ENCODE results near the gene IQSEC1.

Gene IQSEC1

GRCh38 chr3:12961007-12961696 lies 112.1 kb downstream of the IQSEC1 start:
- H3K4me2 ChIP-seq (ENCODE audit: low read length): no peak overlapping the region
- H3K9me3 ChIP-seq (replicated peaks; ENCODE audit: low read length): no peaks in the 10 kb centered on the region
- no peaks in the 10 kb centered on the region for H3K36me3 ChIP-seq (ENCODE audit: insufficient read depth, low read length)
- H3K4me1 ChIP-seq (ENCODE audit: control insufficient read depth, insufficient read depth, low read length): peaks cover 6% of the 10 kb centered on the region
- H3K4me3 ChIP-seq (ENCODE audit: low read length): no peak overlapping the region
- H3K9ac ChIP-seq (ENCODE audit: low read depth, low read length): no peak overlapping the region
- H3K27me3 ChIP-seq (ENCODE audit: control insufficient read depth, insufficient read depth, low read length): no peaks in the 10 kb centered on the region

- H3K4me3 ChIP-seq (ENCODE audit: low read length): no peak overlapping the region
- no peak overlapping the region for H3K4me2 ChIP-seq (ENCODE audit: low read length)
- no peaks in the 10 kb centered on the region for H3K9me3 ChIP-seq (replicated peaks; ENCODE audit: low read length)
- H3K9ac ChIP-seq (ENCODE audit: low read depth, low read length): no peak overlapping the region
- H3K4me1 ChIP-seq (ENCODE audit: control insufficient read depth, insufficient read depth, low read length): peaks cover 7% of the 10 kb centered on the region
- H3K36me3 ChIP-seq (ENCODE audit: insufficient read depth, low read length): no peaks in the 10 kb centered on the region
- H3K27me3 ChIP-seq (ENCODE audit: control insufficient read depth, insufficient read depth, low read length): no peaks in the 10 kb centered on the region
These were observed 112.7 kb downstream of the IQSEC1 start for GRCh38 chr3:12960497-12960896.

GRCh38 chr3:12959838-12960378 lies 113.3 kb downstream of the IQSEC1 start:
- peaks cover 13% of the 10 kb centered on the region for H3K4me1 ChIP-seq (ENCODE audit: control insufficient read depth, insufficient read depth, low read length)
- H3K9me3 ChIP-seq (replicated peaks; ENCODE audit: low read length): no peaks in the 10 kb centered on the region
- no peaks in the 10 kb centered on the region for H3K36me3 ChIP-seq (ENCODE audit: insufficient read depth, low read length)
- no peak overlapping the region for H3K4me3 ChIP-seq (ENCODE audit: low read length)
- H3K27me3 ChIP-seq (ENCODE audit: control insufficient read depth, insufficient read depth, low read length): no peaks in the 10 kb centered on the region
- H3K4me2 ChIP-seq (ENCODE audit: low read length): no peak overlapping the region
- no peak overlapping the region for H3K9ac ChIP-seq (ENCODE audit: low read depth, low read length)

GRCh38 chr3:12959410-12959809 lies 113.8 kb downstream of the IQSEC1 start:
- Histone ChIP-seq H3K36me3 (ENCODE audit: insufficient read depth, low read length) (no peaks in the 10 kb centered on the region), H3K9me3 (replicated peaks; ENCODE audit: low read length) (no peaks in the 10 kb centered on the region), H3K4me2 (ENCODE audit: low read length) (no peak overlapping the region), H3K9ac (ENCODE audit: low read depth, low read length) (no peak overlapping the region), H3K27me3 (ENCODE audit: control insufficient read depth, insufficient read depth, low read length) (no peaks in the 10 kb centered on the region), H3K4me1 (ENCODE audit: control insufficient read depth, insufficient read depth, low read length) (peaks cover 16% of the 10 kb centered on the region), H3K4me3 (ENCODE audit: low read length) (no peak overlapping the region)

GRCh38 chr3:12957824-12958792 lies 115.1 kb downstream of the IQSEC1 start:
- no peak overlapping the region for H3K4me3 ChIP-seq (ENCODE audit: low read length)
- H3K27me3 ChIP-seq (ENCODE audit: control insufficient read depth, insufficient read depth, low read length): no peaks in the 10 kb centered on the region
- peaks cover 13% of the 10 kb centered on the region for H3K4me1 ChIP-seq (ENCODE audit: control insufficient read depth, insufficient read depth, low read length)
- no peaks in the 10 kb centered on the region for H3K36me3 ChIP-seq (ENCODE audit: insufficient read depth, low read length)
- no peak overlapping the region for H3K4me2 ChIP-seq (ENCODE audit: low read length)
- no peak overlapping the region for H3K9ac ChIP-seq (ENCODE audit: low read depth, low read length)
- H3K9me3 ChIP-seq (replicated peaks; ENCODE audit: low read length): no peaks in the 10 kb centered on the region

- peaks cover 13% of the 10 kb centered on the region for H3K4me1 ChIP-seq (ENCODE audit: control insufficient read depth, insufficient read depth, low read length)
- H3K4me3 ChIP-seq (ENCODE audit: low read length): no peak overlapping the region
- no peaks in the 10 kb centered on the region for H3K27me3 ChIP-seq (ENCODE audit: control insufficient read depth, insufficient read depth, low read length)
- H3K9me3 ChIP-seq (replicated peaks; ENCODE audit: low read length): no peaks in the 10 kb centered on the region
- H3K36me3 ChIP-seq (ENCODE audit: insufficient read depth, low read length): no peaks in the 10 kb centered on the region
- H3K9ac ChIP-seq (ENCODE audit: low read depth, low read length): no peak overlapping the region
- no peak overlapping the region for H3K4me2 ChIP-seq (ENCODE audit: low read length)
These were observed 115.9 kb downstream of the IQSEC1 start for GRCh38 chr3:12957339-12957738.

GRCh38 chr3:12956316-12956660 lies 116.9 kb downstream of the IQSEC1 start:
- Histone ChIP-seq H3K9ac (ENCODE audit: low read depth, low read length) (no peak overlapping the region), H3K9me3 (replicated peaks; ENCODE audit: low read length) (no peaks in the 10 kb centered on the region), H3K4me3 (ENCODE audit: low read length) (no peak overlapping the region), H3K4me1 (ENCODE audit: control insufficient read depth, insufficient read depth, low read length) (peaks cover 13% of the 10 kb centered on the region), H3K36me3 (ENCODE audit: insufficient read depth, low read length) (no peaks in the 10 kb centered on the region), H3K4me2 (ENCODE audit: low read length) (no peak overlapping the region), H3K27me3 (ENCODE audit: control insufficient read depth, insufficient read depth, low read length) (no peaks in the 10 kb centered on the region)

DNA sequence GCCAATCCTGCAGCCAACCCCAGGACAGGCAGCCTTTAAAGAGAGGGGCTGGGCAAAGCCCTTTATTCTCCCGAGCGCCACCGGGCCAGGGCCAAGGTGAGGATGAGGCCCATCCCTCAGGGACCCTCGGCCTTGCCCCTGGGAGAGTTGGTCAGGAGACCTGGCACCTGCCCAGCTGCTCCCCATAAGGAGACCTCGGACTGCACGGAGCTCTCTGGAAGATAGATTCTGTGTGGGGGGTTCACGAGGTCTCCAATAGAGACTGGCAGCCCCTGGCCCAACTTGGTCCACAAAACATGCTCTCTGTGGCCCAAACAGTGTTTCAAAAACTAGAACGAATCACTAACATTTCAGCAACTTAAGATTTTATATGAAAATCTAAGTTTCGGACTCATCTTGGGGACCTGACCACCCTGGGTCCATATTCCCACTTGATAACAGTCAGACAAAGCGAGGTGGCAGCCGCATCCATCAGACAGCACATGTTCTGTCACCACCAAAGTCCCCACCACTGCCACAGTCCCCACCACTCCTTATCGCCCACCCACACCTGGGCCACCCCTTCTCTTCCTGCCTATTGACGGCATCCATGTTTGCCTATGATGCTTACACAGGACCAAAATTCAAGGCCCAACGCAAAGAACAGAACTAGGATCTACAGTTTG lies 117.4 kb downstream of the IQSEC1 start:
- H3K4me2 ChIP-seq (ENCODE audit: low read length): peak overlapping the region; percentile 71
- H3K9ac ChIP-seq (ENCODE audit: low read depth, low read length): peak overlapping the region; percentile 40
- H3K36me3 ChIP-seq (ENCODE audit: insufficient read depth, low read length): no peaks in the 10 kb centered on the region
- peaks cover 13% of the 10 kb centered on the region for H3K4me1 ChIP-seq (ENCODE audit: control insufficient read depth, insufficient read depth, low read length)
- H3K9me3 ChIP-seq (replicated peaks; ENCODE audit: low read length): no peaks in the 10 kb centered on the region
- no peak overlapping the region for H3K4me3 ChIP-seq (ENCODE audit: low read length)
- H3K27me3 ChIP-seq (ENCODE audit: control insufficient read depth, insufficient read depth, low read length): no peaks in the 10 kb centered on the region

GRCh38 chr3:12954891-12955650 lies 118.2 kb downstream of the IQSEC1 start:
- Histone ChIP-seq H3K4me3 (ENCODE audit: low read length) (no peak overlapping the region), H3K4me2 (ENCODE audit: low read length) (peak overlapping the region; percentile 71), H3K9ac (ENCODE audit: low read depth, low read length) (peak overlapping the region; percentile 40), H3K36me3 (ENCODE audit: insufficient read depth, low read length) (no peaks in the 10 kb centered on the region), H3K9me3 (replicated peaks; ENCODE audit: low read length) (no peaks in the 10 kb centered on the region), H3K4me1 (ENCODE audit: control insufficient read depth, insufficient read depth, low read length) (peaks cover 13% of the 10 kb centered on the region), H3K27me3 (ENCODE audit: control insufficient read depth, insufficient read depth, low read length) (no peaks in the 10 kb centered on the region)

DNA sequence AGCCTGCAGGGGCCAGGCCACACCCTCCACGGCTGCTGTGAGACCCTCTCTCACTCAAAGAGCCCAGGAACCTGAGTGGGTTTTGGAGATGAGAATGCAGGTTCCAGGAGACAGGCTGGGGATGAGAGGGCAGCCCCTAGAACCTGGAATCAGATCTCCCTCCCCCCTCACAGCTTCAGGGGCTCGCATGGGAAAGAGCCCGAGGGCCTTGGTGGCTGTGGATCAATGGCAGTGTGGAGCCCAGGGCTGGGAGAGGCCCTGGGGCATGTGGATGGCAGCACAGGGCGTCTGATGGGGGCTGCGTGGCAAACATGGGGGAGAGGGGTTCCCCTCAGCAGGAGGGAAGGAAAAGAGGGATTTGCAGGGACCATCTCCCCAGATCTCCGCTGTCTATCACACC lies 119.0 kb downstream of the IQSEC1 start:
- peaks cover 13% of the 10 kb centered on the region for H3K4me1 ChIP-seq (ENCODE audit: control insufficient read depth, insufficient read depth, low read length)
- H3K4me2 ChIP-seq (ENCODE audit: low read length): no peak overlapping the region
- H3K9ac ChIP-seq (ENCODE audit: low read depth, low read length): no peak overlapping the region
- H3K9me3 ChIP-seq (replicated peaks; ENCODE audit: low read length): no peaks in the 10 kb centered on the region
- no peak overlapping the region for H3K4me3 ChIP-seq (ENCODE audit: low read length)
- H3K27me3 ChIP-seq (ENCODE audit: control insufficient read depth, insufficient read depth, low read length): no peaks in the 10 kb centered on the region
- H3K36me3 ChIP-seq (ENCODE audit: insufficient read depth, low read length): no peaks in the 10 kb centered on the region
